HG02840 (cell line): ENCODE results near the gene PLIN3.
"Not testable (repeated sequence)": the region's sequence is repeated elsewhere in the genome, so short reads cannot be mapped to it uniquely, and the experiment has no call there.

Source experiments
- ATAC-seq: cut with Tn5 transposase; IDR thresholded peaks from one replicate; pipeline ENCODE4 v1.9.1; 2021; ENCODE audit warnings: mild to moderate bottlenecking, moderate library complexity, moderate number of reproducible peaks; ENCODE audit not compliant: unreplicated experiment, low FRiP score

Gene PLIN3

DNA sequence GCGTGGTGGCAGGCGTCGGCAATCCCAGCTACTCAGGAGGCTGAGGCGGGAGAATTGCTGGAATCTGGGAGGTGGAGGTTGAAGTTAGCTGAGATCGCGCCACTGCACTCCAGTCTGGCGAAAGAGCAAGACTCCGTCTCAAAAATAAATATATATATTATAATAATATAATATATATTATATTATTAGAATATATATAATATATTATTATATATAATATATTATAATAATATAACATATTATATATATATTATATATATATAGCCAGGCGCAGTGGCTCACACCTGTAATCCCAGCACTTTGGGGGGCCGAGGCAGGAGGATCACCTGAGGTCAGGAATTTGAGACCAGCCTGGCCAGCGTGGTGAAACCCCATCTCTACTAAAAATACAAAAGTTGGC, 25.5 kb upstream of the PLIN3 start:
- not testable (repeated sequence) for ATAC-seq

DNA sequence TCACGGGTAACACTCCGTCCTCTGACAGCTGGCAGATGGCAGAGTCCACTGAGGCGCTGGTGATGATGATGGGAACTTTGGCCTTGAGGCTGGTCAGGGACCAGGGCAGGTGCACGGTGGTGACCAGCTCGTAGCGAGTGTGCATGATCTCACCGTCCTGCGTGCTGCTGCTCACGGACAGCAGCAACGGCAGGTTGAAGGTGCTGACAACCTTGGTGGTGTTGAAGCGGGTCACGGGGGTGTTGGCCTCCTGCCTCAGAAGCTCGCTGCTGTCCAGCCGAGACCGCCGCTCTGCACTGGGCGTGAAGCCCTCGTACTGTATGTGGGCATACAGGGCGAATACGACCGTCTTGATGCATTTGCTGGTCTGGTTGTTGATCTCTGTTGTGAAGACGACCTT, 23.6 kb upstream of the PLIN3 start:
- no peak for ATAC-seq

DNA sequence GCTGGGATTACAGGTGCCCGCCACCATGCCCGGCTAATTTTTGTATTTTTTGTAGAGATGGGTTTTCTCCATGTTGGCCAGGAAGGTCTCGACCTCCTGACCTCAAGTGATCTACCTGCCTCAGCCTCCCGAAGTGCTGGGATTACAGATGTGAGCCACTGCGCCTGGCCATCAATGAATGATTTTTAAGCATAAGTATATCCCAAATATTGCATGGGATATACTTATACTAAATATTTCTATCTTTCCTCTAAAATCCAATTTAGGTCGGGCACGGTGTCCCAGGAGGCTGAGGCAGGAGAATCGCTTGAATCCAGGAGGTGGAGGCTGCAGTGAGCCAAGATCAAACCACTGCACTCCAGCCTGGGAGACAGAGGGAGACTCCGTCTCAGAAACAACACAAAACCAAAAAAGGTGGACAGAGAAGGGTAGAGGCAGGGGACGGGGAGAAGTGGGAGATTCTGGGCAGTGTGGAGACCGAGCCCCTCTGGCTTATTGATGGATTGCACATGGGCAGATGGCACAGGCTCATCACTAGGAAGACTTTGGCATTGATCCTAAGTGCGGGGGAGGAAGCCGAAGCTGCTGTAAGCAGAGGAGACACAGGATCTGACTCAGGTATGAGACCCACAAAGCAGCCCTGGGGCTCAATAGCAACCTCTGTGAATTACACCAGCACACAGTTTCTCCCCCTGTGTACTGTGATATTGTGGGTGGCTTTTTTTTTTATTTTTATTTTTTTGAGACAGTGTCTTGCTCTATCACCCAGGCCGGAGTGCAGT, 21.8 kb upstream of the PLIN3 start:
- ATAC-seq: no peak

DNA sequence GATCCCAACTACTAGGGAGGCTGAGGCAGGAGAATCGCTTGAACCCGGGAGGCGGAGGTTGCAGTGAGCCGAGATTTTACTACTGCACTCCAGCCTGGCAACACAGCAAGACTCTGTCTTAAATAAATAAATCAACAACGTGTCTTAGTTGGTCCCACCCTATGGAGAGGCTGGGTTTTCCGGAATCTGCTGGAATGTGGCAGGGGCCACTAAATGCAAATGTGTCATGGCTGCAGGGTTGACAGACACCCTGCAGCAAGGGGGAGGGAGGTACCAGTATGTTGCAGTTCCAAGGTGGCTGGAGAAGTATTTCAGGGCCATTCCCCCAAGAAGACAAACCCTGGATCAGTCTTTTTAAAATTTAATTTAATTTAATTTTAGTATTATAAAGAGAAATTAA, 20.3 kb upstream of the PLIN3 start:
- not testable (repeated sequence) for ATAC-seq

DNA sequence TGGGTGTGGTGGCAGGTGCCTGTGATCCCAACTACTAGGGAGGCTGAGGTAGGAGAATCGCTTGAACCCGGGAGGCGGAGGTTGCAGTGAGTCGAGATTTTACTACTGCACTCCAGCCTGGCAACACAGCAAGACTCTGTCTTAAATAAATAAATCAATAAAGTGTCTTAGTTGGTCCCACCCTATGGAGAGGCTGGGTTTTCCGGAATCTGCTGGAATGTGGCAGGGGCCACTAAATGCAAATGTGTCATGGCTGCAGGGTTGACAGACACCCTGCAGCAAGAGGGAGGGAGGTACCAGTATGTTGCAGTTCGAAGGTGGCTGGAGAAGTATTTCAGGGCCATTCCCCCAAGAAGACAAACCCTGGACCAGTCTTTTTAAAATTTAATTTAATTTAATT, 17.5 kb upstream of the PLIN3 start:
- not testable (repeated sequence) for ATAC-seq

DNA sequence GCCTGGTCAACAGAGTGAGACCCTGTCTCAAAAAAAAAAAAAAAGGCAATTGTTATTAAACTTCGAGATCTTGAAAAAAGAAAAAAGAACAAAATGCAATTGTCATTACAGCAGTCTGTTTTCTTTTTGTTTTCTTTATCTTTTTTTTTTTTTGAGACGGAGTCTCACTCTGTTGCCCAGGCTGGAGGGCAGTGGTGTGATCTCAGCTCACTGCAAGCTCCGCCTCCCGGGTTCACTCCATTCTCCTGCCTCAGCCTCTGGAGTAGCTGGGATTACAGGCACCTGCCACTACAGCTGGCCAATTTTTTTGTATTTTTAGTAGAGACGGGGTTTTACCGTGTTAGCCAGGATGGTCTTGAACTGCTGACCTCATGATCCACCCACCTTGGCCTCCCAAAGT, 15.4 kb upstream of the PLIN3 start:
- ATAC-seq: not testable (repeated sequence)

DNA sequence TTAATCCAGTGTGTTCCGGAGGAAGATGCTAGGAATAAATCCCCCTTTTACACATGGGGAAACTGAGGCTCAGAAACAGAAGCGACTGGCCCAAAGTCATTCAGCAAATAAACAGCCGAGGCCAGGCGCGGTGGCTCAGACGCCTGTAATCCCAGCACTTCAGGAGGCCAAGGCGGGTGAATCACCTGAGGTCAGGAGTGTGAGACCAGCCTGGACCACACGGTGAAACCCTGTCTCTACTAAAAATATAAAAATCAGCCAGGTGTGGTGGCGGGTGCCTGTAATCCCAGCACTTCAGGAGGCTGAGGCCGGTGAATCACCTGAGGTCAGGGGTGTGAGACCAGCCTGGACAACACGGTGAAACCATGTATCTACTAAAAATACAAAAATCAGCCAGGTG, 11.6 kb upstream of the PLIN3 start:
- ATAC-seq: no peak

DNA sequence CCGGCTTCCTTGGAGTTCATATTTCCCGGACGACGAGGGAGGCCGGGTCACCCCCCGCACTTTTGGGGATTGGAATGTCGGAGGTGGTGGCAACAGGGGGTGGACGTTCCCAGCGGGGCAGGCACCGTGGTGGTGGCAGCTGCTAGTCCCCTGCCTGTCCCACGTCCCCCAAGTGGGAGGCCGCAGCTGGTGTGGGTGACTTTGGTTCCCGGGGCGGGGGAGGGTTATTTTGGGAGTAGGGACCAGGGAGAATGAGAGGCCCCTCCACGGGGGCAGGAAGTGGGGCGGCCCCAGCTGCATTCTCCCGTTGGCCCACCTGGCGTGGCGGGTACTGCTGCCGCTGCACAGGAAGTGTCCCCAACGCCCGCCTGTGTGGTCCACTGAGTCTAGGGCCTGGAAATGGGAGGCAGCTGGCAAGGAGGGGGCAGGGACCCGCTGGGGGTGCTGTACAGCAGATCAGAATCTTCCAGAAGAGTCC, 11.1 kb upstream of the PLIN3 start:
- ATAC-seq: no peak

DNA sequence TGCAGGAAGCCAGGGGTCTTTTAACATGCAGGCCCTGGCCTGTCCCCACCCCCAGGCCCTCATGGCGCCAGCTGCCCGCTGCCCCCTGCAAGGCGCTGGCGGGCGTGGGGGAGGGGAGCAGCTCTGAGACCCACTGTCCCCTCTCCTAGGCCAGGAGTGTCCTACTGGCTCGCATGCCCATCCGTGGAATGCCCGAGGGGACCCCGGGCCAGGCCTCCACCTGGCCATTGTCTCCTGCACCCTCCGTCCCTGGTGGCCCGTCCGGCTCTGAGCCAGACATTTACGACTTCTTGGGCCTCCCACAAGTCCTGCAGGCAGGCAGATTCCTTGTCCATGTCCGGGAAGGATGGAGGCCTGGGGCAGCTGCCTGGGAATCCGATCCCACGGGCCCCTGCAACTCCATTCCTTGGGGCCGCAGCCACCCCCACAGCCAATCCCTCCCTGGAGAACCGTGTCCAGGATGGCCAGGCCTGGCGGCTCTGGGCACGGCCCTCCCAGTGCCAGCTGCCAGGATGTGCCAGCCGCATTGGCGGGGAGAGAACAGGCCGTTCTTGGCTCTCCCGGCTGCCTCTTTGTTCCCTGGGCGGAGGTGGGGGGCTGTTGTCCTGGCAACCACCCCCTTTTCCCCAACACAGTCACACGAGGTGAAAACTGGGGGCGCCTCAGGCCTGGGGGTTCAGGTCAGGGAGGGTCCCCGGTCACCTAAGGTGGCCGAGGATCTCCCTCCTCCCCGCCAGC, 10.5 kb upstream of the PLIN3 start:
- ATAC-seq: no peak

DNA sequence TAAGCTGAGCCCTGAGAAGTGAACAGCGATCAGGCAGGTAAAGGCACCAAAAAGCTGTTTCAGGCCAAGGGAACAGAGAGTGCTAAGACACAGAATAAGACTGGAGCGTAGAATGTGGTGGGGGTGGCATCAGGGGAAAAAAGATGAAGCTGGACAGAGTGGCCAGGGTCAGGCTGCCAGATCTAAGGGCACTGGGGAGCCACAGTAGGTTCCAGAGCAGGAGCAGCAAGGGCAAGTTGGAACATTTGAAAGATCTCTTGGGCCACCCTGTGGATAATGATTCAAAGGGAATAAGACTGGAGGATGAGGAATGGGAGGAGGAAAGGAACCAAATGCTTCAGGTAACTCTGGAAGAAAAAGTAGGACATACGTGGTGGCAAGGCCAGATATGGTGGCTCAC, 6.5 kb upstream of the PLIN3 start:
- ATAC-seq: no peak

DNA sequence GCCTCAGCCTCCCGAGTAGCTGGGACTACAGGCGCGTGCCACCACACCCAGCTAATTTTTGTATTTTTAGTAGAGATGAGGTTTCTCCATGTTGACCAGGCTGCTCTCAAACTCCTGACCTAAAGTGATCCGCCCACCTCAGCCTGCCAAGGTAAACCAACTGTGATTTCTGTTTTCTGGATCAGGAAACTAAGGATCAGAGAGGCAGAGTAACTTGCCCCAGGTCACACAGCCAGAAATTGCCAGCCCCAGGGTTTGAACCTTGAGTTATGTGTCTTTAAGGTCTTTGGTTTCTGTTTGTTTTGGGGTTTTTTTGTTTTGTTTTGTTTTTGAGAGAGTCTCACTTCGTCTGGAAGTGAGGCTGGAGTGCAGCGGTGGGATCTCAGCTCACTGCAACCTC, 4.2 kb upstream of the PLIN3 start:
- ATAC-seq: no peak

DNA sequence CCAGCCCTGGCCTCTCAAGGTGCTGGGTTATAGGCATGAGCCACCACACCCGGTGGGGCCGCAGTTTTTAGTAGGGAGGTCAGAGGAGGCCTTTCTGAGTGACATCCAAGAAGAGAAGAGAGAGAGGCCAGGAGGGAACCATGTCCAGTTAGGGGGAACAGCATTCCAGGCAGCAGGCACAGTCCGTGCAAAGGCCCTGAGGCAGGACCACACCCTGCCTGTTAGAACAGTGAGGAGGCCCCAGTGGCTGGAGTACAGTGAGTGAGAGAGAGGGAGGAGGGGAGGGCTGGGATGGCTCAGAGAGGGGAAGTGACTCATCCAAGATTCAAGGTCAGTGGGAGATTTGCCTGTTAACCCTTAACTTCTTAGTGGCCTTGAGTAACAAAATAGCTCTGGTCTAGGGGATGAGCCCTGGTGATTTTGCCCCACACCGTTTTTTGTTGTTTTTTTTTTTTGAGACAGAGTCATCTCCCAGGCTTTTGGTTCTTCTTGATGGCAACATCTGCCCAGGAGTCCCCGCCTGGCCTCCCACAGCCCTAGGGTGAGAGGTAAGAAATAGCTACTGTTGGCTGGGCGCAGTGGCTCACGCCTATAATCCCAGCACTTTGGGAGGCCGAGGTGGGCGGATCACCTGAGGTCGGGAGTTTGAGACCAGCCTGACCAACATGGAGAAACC, 2.7 kb upstream of the PLIN3 start:
- ATAC-seq: no peak

DNA sequence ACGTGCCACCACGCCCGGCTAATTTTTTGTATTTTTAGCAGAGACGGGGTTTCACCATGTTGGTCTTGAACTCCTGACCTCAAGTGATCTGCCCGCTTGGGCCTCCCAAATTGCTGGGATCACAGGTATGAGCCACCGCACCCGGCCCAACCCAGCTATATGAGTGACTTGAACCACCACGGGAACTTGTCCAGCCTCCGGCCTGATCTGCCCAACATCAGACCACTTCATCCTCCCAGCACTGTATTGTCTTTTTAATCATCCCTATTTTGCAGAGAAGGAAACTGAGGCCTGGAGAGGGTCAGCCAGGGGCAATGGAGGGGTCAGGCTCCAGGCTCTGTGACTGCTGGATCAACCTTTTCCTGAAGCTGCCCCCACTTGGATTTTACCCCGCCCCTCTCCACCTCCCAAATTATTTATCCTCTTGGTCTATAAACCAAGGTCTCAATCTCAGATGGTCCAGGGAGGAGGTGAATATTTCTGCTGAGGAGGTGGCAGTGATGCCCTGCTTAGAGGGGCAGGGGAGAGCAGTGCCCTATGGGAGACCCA, 893 bp upstream of the PLIN3 start:
- ATAC-seq: no peak

DNA sequence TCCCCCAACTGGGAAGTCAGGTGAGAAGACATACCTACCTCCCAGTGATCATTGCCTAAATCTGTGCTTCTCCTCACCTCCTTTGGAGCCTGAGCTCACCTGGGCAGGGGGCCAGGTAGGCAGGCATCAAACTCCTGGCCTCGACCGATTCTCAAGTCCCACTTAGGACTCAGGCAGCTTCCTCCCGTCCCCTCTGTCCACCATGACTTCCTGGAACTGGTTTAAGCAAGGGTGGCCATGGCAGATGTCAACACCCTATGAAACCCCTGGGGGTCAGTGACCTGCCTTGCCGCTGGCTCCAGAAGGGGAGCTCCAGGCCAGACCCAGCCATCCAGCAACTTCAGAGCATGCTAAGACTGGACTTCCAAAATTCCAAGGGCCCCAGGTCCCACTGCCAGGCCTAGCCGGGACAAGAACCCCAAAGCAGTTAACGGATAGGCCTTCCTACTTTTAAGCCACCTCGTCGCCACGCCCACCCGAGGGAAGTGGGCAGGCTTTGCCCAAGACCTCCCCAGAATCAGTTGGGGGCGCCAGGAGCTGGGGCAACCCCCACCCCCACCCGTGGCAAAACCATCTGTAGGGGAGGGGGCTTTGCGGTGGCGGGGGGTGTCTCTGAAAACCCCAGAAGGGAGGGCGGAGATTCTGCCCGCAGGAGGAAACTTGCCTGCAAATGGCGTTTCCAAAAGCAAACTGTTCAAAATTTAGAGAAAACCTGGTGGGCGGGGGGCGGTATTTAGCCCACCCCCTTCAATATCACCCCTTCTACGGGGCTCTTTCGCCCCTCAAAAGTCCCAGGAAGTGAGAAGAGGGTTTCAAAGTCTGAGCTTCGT, 657 bp downstream of the PLIN3 start:
- ATAC-seq: no peak

DNA sequence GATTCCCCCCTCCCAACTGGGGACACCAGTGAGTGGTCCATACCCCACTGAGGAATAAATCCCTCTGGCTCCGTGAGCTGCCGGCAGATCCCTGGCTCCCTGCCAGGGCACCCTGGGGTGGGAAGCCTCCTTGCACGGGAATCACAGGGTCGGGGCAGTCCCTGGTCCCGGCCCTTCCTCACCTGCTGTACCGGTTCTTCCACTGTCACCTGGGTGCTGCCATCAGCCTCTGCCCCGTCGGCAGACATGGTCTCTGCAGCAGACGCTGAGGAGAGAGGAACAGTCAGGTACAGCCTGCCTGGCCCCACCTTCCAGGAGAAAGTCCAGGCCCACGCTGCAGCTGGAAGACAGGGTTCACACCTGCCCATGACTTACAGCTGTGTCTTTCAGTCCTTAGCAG, 6.3 kb downstream of the PLIN3 start:
- ATAC-seq: no peak

DNA sequence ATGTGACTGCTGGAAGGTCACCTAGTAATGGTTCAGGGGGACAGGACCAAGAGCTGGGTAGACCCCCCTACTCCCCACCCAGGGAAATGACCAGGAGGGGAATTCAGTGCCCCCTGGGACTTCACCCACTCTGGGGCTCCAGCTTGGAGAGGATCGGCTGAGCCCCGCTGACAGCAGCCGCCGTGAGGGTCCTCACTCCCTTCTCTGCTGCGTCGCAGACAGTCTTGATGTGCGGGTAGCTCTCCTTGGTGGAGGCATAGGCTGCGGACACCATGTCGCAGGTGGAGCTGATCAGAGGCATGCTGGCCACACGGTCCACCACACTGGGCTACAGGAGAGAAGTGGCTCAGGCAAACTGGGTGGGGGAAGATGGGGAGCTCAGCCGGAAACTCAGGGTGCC, 7.8 kb downstream of the PLIN3 start:
- ATAC-seq: no peak

DNA sequence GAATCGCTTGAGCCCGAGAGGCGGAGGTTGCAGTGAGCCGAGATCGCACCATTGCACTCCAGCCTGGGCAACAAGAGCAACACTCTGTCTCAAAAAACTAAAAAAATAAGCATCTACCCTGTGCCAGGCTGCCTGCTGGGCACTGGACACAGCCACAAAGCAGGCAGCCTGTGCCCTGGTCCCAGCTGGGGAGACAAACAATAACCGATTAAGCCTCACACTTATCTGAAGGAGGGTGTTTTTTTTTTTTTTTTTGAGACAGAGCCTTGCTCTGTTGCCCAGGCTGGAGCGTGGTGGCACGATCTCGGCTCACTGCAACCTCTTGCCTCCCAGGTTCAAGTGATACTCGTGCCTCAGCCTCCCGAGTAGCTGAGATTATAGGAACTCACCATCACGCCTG, 11.0 kb downstream of the PLIN3 start:
- ATAC-seq: not testable (repeated sequence)

DNA sequence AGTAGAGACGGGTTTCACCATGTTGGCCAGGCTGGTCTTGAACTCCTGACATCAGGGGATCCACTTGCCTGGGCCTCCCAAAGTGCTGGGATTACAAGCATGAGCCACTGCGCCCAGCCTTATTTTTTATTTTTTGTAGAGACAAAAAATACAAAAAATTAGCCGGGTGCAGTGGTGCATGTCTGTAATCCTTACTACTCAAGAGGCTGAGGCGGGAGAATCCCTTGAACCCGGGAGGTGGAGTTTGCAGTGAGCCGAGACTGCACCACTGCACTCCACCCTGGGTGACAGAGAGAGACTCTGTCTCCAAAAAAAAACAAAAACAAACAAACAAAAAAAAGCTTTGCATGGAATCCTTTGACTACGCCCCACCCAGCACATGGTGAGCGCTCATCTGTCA, 14.0 kb downstream of the PLIN3 start:
- not testable (repeated sequence) for ATAC-seq

DNA sequence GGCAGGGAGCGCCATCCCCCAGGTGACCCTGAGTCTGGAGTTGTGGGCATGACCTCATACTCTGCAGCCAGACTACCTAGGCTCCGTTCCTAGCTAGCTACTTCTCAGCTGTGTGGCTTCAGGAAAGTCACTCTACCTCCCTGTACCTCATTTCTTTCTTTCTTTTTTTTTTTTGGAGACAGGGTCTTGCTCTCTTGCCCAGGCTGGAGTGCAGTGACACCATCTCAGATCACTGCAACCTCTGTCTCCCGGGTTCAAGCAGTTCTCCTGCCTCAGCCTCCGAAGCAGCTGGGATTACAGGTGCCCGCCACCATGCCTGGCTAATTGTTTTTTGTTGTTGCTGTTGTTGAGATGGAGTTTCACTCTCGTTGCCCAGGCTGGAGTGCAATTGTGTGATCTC, 15.0 kb downstream of the PLIN3 start:
- ATAC-seq: no peak
